Left lobe of liver (tissue), 2 donors: ENCODE measurements around the gene TOGARAM1. TPM values are rescaled to one million over a fixed set of nuclear protein-coding genes. Genes with fewer than 3 reads are reported as not detected.
A peak's percentile ranks its signal among the peaks of the same experiment; 100 is the strongest.

ENCODE experiments used
- ATAC-seq: fragments of 200-7000 bp; cut with Tn5 transposase; one replicate; pipeline ENCODE4 v1.9.1; 2020; ENCODE audit warnings: mild to moderate bottlenecking, moderate library complexity
- DNase-seq: peaks from one replicate; pipeline ENCODE4 v3.0.0-alpha.2; 2020; ENCODE audit warnings: low spot score
- total RNA-seq: library from RNA; stranded (reverse); gene quantifications from one replicate; pipeline ENCODE4 v1.2.1, GENCODE V29; 2021
- donor health status: DM: no; HTN: no; CAD: no; lungs with moderate emphysema.
- donor health status: DM: no; HTN: yes; CAD: no.

Gene TOGARAM1
- total RNA-seq, 1 donor from 2014 or later = 5.9 TPM

DNA sequence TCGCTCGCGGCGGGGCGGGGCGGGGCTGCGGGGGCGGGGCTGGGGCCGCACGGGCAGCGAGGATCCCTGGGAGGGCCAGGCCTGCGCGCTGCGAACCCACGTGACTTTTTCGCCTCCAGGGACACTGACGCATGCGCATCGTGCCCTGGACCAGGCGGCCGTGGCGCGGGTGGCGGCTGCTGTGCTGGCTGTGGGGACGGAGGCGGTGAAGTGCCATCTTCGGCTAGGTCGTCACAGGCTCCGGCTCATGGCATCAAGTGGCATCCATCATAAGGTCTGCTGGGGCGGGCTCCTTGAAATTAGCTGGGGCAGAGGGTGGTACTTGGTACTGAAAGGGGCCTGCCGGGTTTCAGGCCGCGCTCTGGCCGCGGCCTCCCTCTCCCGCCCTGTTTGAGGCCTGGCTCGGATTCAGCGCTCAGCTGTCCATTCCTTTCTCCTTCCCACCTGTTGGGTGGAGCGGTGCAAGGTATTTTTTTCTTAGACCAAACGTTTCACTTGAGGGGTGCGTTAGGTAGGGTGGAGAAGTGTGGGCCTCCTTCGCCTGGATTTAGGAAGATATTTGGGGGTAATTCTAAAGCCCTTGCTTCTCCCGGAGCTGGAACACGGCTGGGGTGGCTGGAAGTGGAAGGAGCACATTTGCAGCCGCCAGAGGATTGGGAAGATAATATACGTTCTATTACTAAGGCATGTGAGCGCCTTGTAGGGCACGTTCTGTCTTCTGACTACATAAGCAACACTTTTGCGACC is 122.2 kb downstream of the TOGARAM1 start, which contains the start of gene PRPF39:
TSS of gene PRPF39 (plus strand) at position 141 of the 747 bp plus-strand sequence. CDS start 11,124 bp downstream, outside the sequence.
- ATAC-seq = peak; percentile 97
- DNase-seq = peak; percentile 97

- DNase-seq = no peak
- ATAC-seq = no peak
Measured at GRCh38 chr14:45084946-45085346, 123.0 kb downstream of the TOGARAM1 start.

DNA sequence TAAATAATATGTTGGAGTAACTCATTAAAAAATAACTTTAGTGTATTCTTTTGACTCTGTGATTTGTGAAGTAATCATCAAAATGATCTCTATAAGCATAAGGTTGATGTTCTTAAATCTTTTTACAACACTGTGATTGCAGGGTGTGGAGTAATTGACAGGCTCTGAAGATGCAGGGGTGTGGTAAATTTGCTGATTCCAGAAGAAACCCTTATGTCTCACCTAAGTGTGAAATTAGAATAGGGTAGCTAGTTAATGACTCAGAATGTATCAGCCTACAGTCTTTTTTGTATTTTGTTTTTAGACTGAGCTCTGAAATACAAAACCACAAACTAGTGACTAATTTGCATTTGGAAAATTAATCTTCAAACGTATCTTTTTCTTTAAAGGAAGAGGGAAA is 127.8 kb downstream of the TOGARAM1 start:
- ATAC-seq (no peak), DNase-seq (no peak)

- DNase-seq = no peak
- no peak for ATAC-seq
Measured at GRCh38 chr14:45091710-45092109, 129.7 kb downstream of the TOGARAM1 start.

DNA sequence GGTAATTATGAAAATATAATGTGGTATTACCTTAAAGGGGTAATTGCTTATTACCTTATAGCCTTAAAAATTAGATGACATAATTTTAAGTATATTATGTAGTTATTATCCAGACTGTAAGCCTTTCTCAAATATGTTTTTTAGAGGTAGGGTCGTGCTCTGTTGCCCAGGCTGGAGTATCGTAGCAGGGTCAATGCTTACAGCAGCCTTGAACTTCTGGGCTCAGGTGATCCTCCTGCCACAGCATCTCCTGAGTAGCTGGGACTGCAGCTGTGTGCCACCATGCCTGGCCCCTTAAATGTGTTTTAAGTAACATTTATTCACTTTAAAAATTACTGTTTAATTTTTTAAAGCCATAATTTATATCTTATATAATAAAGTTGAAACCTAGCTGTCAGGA is 132.3 kb downstream of the TOGARAM1 start:
- DNase-seq (no peak), ATAC-seq (no peak)

GRCh38 chr14:45095143-45095542 is 133.2 kb downstream of the TOGARAM1 start:
- ATAC-seq (no peak), DNase-seq (no peak)

GRCh38 chr14:45096218-45096617 is 134.2 kb downstream of the TOGARAM1 start:
- ATAC-seq (no peak), DNase-seq (no peak)

DNA sequence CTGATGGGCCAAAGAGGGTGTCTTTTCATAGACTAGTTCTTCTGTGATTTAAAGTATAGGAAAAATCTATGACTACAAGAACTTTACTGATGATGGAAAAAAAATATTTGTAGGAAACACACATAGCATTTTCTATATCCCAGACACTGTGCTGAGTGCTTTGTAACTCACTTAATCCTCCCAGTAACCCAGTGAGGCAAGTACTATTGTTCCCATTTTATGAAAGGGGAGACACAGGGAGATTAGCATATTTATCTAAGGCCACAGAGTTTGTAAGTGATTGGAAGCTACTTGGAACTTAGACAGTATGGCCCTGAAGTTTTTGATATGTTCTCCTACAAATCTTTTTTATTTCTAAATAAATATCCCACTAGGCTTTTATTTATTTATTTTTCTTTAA is 141.8 kb downstream of the TOGARAM1 start:
- ATAC-seq (no peak), DNase-seq (no peak)

- DNase-seq = no peak
- ATAC-seq = no peak
Measured at GRCh38 chr14:45104561-45104960, 142.6 kb downstream of the TOGARAM1 start.

GRCh38 chr14:45112896-45113781 is 151.1 kb downstream of the TOGARAM1 start:
- DNase-seq (no peak), ATAC-seq (no peak)

DNA sequence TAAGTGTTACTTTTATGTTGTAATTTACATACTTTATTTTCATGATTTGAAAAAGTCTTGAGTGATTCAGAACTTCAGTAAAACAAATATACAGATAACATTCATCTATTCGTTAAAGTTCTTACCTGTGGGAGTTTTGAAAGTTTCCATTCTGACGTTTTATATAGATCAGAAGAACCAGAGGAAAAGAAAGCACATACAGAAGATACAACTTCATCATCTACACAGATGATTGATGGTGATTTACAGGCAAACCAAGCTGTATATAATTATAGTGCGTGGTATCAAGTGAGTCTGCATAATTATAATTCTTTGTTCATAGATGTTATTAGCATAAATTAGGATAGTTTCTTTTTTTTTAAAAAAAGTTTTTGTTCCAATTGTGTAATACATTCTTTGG is 152.3 kb downstream of the TOGARAM1 start:
- DNase-seq (no peak), ATAC-seq (no peak)

- no peak for DNase-seq
- no peak for ATAC-seq
Measured at GRCh38 chr14:45118594-45118993, 156.6 kb downstream of the TOGARAM1 start.

DNA sequence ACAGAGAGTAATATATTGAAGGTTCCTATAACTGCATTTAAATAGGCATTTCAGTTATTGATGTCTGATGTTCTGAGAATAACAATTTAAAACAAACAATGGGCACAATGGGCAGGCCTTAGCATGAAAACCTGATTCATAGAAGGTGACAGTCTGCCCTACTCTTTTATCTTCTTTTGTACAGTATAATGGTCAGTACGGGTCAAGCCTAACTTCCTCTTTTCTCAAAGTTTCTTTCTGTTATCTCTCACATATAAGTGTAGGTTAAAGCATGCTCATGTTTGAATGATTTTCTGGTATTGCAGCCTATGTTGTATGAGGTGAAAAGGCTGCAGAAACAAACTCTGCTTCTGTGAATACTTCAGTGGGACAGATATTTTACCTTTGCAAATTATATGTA is 158.1 kb downstream of the TOGARAM1 start:
- no peak for ATAC-seq

GRCh38 chr14:45123271-45123670 is 161.3 kb downstream of the TOGARAM1 start:
- ATAC-seq = no peak
- no peak for DNase-seq

More for the DNA sequence above, 158.1 kb downstream of the TOGARAM1 start:
- DNase-seq = no peak

Other genes with a start within 250 kb of the TOGARAM1 start
- 6.2 TPM for gene KLHL28, start 243 bp upstream of the TOGARAM1 start, total RNA-seq
- 9.4 TPM for gene PRPF39, start 121.9 kb downstream of the TOGARAM1 start, total RNA-seq
- gene FKBP3, start 172.3 kb downstream of the TOGARAM1 start, total RNA-seq = 24.1 TPM
- 2.5 TPM for gene FANCM, start 173.7 kb downstream of the TOGARAM1 start, total RNA-seq